ENCODE data around the gene SPG7.
A peak's percentile ranks its signal among the peaks of the same experiment; 100 is the strongest.

SPG7 gene

DNA sequence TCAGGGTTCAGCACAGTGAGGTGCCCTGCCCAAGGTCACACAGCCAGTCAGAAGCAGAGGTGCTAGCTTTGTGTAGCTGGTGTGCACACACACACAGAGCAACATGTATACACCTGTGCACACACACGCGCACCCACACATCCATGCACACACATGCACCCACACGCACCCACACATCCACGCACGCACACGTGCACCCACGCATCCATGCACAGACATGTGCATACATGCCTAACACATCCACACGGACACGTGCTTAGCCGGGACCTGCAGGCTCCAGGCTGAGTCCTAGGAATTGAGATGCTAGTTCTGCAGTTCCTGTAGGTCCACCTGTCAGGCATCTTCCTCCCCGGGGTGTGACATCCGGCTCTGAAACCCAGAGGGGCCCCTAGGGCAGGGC, 92.2 kb downstream of the SPG7 start:
- no peak for DNase-seq (ENCODE audit: low read depth, low spot score)
- TF ChIP-seq, protein P1, sequence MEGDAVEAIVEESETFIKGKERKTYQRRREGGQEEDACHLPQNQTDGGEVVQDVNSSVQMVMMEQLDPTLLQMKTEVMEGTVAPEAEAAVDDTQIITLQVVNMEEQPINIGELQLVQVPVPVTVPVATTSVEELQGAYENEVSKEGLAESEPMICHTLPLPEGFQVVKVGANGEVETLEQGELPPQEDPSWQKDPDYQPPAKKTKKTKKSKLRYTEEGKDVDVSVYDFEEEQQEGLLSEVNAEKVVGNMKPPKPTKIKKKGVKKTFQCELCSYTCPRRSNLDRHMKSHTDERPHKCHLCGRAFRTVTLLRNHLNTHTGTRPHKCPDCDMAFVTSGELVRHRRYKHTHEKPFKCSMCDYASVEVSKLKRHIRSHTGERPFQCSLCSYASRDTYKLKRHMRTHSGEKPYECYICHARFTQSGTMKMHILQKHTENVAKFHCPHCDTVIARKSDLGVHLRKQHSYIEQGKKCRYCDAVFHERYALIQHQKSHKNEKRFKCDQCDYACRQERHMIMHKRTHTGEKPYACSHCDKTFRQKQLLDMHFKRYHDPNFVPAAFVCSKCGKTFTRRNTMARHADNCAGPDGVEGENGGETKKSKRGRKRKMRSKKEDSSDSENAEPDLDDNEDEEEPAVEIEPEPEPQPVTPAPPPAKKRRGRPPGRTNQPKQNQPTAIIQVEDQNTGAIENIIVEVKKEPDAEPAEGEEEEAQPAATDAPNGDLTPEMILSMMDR (IDR thresholded peaks at IDR 0.05; ENCODE audit: low read depth, low read length) = no peak
- in situ Hi-C loops (cut with HindIII; ENCODE audit: low sequenced_read_pairs) = no loop called here
- no peak overlapping the region for H3K4me3 ChIP-seq (ENCODE audit: low read depth, low read length)

DNA sequence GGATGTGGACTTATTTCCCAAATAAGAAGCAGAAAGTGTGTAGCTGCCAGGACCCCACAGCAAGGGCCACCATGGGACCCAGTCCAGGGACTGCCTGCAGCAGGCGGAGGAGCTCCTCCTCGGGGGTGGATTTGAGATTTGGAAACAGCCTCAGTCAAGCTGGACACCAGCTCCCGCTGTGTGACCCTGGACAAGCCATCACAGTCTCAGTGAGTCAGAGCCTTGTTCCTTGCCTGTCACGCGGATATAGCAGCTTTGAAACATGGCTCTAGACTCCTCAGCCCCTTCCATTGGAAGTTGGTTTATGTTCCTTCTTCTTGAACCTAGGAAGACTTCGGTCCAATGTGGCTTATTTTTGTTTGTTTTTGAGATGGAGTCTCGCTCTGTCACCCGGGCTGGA, 92.8 kb downstream of the SPG7 start:
- TF ChIP-seq, protein P1 (IDR thresholded peaks at IDR 0.05; ENCODE audit: low read depth, low read length) = no peak
- no peak overlapping the region for H3K4me3 ChIP-seq (ENCODE audit: low read depth, low read length)
- in situ Hi-C loops (cut with HindIII; ENCODE audit: low sequenced_read_pairs) = no loop called here
- DNase-seq (ENCODE audit: low read depth, low spot score) = no peak

DNA sequence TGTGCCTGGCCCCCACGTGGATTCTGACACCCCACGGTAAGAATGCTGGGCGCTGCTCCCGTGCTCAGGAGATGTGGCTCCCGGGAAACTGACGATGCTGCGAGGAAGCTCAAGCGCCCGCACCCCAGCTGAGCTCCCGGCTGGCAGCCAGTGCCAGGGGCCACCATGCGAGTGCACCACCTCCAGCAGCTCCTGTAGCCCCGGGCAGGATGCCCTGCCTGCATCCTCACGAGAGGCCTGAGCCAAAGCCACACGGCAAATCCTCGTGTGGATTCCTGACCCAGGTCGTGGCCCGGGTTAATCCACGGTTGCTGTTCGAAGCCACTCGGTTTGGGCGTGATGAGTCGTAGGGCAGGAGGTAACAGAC, 93.7 kb downstream of the SPG7 start:
- no peak for DNase-seq (ENCODE audit: low read depth, low spot score)
- H3K4me3 ChIP-seq (ENCODE audit: low read depth, low read length) = no peak overlapping the region
- in situ Hi-C loops (cut with HindIII; ENCODE audit: low sequenced_read_pairs) = no loop called here
- TF ChIP-seq, protein P1 (IDR thresholded peaks at IDR 0.05; ENCODE audit: low read depth, low read length) = no peak

DNA sequence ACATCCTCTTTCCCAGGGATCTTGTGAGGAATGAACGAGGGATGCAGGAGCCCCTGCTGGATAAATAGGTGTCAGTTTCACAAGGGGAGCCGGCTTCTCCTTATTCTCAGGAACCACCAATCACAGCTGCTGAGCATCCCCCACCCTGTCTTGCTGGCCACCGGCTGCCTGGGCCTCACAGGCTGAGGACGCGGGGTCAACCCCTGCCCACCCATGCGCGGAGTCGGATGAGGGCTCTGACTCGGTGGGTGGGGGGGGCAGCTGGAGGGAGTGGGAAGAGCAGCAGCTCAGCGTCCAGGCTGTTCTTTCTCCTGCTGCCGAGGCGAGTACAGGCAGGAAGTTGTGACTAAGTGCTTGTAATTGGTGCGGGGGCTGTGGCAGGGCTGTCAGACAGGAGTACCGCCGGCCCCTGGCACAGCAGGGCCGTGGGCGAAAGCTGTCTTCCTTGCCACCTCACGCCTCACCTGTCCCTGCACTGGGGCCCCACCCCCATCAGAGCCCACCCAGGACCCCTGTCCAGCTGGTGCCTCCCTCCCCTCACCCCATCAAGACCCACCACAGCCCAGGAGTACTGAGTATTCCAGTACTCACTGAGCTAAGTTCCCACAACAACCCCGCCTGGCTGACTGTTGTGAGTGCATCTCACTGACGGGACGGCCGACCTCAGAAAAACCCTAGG, 94.2 kb downstream of the SPG7 start:
- peak; percentile 87 for DNase-seq (ENCODE audit: low read depth, low spot score)
- in situ Hi-C loops (cut with HindIII; ENCODE audit: low sequenced_read_pairs) = no loop called here
- no peak overlapping the region for H3K4me3 ChIP-seq (ENCODE audit: low read depth, low read length)
- TF ChIP-seq, protein P1 (IDR thresholded peaks at IDR 0.05; ENCODE audit: low read depth, low read length) = no peak

DNA sequence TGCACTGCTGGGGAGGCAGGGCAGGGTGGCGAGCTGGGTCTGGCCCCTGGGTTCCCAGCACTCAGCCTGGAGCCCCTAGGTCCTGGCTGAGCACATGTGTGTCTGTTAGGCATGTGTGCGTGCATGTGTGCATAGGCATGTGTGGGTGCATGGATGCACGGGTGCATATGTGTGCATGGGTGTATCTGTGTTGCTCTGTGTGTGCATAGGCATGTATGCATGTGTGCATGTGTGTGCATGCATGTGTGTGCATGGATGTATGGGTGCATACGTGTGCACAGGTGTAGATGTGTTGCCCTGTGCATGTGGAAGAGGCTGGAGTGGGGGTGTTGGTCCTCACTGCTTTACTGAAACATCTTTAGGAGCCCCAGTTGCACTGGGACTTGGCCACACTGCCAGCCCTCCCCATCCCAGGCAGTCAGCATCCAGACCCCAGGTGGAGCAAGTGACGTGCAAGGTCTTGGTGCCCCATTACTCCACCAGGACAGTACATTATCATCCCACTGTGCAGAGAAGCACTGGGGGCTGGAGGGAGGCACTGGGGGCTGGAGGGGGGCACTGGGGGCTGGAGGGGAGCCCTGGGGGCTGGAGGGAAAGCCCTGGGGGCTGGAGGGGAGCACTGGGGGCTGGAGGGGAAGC, 94.9 kb downstream of the SPG7 start:
- H3K4me3 ChIP-seq (ENCODE audit: low read depth, low read length) = no peak overlapping the region
- TF ChIP-seq, protein P1 (IDR thresholded peaks at IDR 0.05; ENCODE audit: low read depth, low read length) = no peak
- DNase-seq (ENCODE audit: low read depth, low spot score) = no peak
- in situ Hi-C loops (cut with HindIII; ENCODE audit: low sequenced_read_pairs) = no loop called here

DNA sequence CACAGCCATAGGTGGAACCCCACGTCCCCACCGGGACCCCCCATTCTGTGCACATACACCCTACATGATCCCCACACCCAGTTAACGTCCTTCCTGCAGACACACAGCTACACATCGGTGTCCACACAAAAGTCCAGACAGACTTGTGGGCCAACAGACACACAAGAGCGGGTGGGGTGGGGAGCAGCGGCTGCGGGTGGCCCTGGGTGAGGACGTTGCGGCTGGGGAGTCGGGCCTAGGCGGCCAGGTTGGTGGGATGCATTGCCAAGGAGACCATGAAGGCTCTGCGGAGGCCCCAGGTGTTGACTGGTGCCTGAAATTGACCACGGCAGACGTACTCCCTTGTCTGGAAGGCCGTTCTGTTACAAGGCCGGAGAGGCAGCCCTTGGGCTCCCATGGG, 96.6 kb downstream of the SPG7 start:
- DNase-seq (ENCODE audit: low read depth, low spot score) = no peak
- no peak overlapping the region for H3K4me3 ChIP-seq (ENCODE audit: low read depth, low read length)
- in situ Hi-C loops (cut with HindIII; ENCODE audit: low sequenced_read_pairs) = no loop called here
- TF ChIP-seq, protein P1 (IDR thresholded peaks at IDR 0.05; ENCODE audit: low read depth, low read length) = no peak

Data from astrocyte of the spinal cord (primary cell).